ELF-1 (cell line): Measurements from ENCODE around the gene MTHFSD.

ENCODE experiments used
- DNase-seq: peaks from one replicate; pipeline ENCODE4 v3.0.0-alpha.2; 2016; ENCODE audit warnings: low read depth, low spot score

The MTHFSD gene

DNA sequence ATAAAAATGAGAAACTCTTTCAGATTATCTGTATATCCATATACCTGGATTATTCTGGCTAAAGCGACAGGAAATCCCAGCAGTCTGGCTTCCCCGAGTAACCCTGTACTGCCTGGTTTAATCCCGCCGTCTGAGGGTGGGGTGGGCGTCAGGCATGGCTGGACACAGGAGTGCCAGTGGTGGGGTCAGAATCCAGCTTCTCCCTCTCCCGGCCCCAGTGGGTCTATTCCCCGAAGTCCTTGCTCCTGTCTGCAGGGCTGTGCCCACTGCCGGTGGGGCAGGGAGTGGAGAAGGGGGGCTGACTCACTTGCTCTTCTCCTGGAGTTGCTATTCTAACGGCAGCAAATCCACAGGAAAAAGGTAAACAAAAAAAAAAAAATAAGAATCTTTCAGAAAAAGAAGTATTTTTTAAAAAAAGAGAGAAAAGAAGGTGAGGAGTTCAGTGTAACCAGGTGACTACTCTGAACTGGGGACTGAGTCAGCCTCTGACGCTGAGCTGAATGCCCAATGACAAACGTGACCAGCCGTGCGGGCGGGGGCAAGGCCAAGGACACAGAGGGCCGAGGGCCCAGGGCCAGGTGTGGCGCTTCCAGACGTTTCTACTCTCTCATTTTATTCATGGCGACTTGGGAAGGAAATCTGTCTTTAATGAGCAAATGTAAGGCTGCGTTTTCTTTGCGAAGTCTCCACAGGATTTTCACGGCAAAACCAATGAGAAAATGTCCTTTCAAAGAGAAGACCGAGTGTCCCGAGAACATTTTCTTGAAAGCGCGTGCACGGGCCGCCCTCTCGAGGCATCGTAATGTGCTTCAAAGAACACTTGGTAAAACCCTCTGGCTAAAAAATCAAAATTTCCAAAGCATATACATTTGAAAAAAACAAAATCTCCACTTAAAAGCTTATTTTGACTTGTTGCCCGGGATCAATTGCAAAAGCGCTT, 24.5 kb downstream of the MTHFSD start:
- no peak for DNase-seq

DNA sequence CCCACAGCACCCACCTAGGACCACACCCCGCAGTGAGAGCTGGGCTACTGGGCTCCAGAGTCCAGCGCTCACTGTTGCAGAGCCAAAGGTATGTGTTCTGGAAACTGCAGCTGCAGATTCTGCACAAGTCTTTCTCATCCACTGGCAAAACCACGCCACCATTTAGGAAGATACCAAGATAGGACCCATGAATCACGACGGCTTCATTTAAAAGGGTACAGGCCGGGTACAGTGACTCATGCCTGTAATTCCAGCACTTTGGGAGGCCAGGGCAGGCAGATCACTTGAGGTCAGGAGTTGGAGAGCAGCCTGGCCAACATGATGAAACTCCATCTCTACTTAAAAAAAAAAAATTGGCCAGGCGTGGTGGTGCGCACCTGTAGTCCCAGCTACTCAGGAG, 25.9 kb downstream of the MTHFSD start:
- DNase-seq, result no peak

DNA sequence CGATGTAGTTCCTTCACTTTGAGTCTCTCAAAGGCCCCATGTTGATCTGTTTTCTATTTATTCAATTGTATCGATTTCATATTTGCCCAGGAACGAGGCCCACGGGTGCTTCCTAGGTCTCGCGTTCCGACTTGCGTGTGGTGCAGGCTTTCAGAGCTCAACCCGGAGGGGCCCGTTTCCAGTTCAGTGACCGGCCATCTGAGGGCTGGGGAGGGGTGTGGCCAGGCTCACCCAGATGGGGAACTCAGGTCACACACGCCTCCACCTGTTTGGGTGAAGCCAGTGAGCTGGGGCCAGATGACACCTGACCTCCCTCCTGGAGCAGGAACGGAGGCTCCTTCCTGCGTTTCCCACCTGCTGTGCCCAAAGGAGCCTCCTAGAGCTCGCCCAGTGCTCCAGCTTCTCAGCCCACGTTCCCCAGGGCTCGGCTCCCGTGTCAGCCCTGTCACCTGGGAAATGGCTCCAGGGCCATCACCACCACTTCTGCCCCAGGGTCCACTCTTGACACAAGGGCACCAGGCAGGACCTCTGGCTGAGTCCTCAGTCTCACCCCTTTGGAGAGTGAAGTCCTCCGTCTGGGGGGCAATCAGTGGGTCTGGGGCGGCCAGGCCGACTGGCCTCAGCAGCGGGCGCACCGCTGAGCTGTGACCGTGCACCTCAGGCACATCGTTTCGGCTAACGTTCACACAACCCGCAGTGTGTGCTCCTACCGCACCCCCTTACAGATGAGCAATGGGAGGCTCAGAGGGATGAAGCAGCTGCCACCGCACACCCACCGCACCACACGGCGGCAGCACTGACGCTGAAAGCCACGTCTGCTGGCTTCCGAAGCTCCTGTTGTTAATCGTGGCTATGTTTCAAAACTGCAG, 26.7 kb downstream of the MTHFSD start:
- DNase-seq, result no peak

DNA sequence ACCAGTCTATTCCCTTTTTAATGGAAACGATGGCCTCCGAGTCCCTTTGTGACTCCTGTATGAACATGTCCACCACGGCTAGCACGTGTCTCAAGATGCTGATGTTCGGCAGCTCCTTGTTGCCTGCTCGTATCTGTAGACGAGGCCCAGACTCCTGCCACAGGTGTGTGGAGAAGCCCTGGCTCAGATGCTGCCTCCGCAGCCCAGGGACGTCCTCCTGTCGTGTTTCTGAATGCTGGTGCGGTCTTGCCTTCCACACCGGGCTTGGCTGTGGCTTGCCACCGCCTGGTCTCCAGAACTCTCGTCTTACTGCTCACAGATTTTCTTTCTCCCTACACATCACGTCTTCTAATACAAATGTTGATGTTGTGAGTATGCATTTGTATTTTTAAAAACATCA, 27.7 kb downstream of the MTHFSD start:
- no peak for DNase-seq

DNA sequence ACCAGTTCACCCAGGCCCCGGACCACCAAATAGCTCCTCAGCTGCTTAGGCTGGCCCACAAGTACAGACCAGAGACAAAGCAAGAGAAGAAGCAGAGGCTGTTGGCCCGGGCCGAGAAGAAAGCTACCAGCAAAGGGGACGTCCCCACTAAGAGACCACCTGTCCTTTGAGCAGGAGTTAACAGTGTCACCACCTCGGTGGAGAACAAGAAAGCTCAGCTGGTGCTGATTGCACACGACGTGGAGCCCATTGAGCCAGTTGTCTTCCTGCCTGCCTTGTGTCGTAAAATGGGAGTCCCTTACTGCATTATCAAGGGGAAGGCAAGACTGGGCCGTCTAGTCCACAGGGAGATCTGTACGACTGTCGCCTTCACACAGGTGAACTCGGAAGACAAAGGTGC, 29.3 kb downstream of the MTHFSD start:
- DNase-seq, result no peak

DNA sequence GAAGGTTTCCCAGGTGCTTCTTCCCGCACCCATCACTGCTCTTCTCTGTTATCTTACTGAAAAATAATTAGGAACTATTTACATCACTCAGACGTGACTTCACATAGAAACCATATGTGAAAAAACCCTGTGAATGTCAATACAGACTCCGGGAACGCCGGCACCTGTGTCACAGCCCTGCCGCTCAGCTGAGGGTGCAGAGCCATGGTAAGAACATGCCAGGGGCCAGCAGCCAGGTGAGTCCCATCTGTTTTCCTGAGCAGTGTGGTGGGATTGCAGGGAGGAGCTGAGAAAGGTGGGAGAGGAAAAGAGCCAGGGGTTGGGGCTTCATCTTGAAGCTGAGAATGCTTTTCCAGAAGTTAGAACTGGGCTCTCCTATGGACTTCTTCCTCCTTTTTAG, 31.0 kb downstream of the MTHFSD start:
- DNase-seq, result no peak

DNA sequence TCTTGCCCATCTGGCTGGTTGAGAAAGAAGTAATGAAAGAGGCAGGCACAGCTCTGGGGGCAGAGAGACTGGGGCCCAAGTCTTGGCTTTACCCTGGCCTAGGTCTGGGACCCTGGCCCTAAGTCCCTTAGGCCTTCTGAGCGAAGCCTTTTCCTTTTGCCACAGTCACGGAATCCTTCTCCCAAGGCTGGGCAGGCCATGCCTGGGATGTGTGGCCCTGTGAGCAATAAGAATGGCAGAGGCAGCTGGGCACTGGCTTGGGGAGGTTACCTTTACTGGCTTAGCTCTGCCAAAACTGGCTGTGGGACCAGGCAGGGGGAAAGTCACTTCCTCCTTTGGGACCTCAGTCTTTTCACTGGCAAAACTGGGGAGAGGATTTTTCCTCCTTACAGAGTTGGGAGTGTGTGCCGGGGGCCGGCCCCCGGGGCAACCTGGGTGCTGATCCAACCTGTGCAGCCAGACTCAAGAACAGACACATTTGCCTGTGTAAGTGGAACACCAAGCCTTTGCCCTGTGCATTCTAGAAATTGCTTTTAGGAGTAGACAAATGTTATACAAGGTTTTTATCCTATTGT, 31.8 kb downstream of the MTHFSD start:
- no peak for DNase-seq

DNA sequence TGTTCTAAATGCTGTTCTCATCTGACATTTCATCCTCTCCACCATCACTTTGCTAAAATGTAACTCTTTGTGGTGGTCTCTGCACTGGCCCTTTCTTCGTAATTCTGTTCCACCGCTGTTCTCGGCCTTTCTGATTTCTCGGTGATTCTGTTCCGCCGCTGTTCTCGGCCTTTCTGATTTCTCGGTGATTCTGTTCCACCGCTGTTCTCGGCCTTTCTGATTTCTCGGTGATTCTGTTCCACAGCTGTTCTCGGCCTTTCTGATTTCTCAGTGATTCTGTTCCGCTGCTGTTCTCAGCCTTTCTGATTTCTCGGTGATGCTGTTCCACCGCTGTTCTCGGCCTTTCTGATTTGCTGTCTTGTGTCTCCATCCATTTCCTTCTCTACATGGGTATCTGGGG, 32.4 kb downstream of the MTHFSD start:
- DNase-seq, result no peak

DNA sequence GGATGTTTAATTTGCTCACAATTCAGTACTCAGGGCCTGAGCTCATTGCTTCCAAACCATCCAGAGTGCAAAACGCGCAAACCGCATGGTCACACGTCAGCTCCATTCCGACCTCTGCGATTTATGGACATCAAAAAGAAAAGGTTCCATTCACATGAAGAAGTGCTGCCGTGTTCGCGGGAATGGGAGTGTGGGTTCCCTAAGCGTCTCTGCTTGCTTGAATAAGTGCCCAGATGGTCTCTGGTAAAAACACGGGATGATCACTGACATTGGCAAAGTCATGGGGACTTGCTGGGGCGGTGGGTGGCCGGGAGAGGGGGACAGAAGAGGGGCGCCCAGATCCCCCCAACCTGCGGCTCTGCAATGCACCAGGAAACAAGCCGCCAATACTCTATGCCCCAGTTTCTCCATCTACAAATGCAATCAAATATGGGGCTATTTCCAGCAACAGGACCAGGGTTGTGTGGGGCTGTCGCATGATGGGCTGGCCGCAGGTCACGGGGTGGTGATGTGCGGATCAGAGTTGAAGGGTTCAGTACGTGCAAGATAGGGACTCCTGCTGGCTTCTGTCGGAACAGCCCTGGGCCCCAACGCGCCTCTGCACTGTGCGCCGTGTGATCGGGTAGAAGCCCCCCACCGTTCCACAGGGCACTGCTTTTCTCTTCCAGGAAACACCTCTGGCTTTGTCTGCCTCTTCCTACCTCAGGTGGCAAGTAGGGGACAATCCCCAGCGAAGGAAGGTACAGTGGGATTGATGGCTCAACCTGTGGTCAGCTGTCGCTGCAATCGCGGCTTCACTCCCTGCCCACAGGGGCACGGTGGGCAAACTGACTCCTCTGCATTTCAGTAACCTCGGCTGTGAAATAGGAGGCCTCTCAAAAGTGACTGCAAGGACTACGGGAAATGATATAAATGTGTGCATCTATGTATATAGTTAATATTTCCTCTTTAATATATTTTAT, 33.5 kb downstream of the MTHFSD start:
- peak; percentile 21 for DNase-seq

DNA sequence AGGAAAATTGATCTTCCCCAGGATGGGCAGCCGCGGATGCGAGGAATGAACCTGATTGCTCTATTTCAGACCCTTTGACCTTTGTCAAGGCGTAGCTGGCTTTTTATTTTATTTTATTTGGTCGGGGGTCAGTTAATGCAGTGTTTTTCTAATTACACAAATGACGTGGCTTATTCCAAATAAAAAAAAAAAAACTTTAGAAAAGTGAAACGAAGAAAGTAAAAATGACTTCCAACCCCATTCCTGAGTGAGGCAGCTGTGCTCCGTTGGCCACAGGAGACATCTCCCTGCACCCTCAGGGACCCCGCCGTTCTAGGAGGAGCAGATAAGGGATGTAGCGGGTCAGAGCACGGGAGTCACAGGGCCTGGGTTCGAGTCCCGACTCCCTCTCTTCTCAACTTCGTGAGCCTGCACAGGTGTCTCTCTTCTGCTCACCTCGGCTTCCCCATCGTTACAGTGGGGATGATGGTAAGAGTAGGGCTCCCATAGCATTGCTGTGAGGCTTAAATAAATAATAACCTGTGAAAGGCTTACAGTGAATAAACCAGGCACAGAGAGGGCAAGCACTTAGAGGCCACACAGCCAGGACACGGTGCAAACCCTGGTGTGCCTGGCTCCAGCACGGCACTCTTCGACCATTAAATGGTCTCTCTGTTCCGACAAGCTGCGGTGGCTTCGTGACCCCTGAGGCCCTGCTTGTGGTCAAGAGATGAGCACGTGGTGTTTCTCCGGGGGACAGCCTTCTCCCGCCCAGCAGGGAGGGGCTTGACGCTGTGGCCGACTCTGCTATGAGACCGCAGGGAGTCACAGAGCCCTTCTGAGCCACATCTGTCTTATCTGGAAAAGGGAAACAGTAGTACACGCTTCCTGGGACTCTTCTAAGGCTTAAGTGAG, 34.5 kb downstream of the MTHFSD start:
- no peak for DNase-seq

DNA sequence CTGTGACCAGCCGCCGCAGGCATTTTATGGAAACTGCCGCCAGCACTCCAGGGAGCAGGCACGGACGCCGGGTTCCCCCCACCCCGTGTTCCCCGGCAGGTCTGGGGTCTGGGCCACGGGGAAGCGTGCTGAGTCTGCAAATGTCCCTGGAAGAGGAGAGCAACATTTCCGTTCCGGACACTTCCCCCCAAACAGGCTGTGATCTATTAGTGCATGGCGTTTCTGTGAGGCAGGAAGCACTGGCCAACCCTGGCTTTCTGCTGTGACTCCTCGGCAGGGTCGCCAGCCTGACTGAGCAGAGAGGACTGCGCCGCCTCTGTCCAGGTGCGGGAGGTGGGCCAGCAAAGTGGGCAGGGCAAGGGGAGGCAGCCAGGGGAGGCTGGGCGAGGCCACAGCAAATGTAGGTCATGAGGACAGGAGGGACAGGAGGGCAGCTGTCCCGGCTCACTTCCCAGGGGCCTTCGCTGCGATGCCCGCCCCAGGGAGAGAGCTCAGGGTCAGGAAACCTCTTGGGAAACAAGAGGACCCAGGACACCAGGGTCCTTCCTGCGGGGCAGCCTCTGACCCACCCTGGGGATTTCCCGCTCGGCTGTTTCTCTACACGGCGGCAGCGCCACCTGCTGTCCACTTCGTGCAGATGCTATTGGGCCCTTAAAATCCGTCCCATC, 35.3 kb downstream of the MTHFSD start:
- DNase-seq, result peak; percentile 83

DNA sequence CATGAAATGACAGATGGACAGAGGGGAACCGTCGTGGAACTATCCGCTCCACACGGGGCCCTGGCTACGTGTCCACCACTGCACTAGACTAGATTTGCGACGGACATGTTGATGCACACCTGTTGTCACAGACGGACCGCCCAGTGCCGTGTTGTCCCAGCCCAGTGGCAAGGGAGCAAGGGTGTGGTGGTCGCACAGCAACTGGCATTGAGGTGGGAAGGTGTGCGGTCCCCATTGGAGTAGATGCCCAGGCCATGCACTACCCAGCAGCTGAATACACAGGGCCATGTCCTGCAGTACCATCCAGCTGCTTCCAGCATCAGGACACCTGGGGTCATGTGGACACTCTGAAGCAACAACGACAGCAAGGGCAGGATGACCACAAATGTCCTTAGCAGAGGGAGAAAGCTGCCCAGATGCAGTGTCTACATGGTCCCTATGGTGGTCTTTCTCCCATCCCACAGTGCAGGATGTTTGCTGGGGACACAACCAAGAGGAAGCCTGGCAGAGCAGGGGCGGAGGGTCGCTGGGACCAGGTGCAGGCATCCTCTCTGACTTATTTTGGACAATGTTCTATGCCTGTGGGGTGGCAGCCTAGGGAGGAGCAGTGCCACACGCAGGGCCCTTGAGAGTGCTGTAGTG, 35.9 kb downstream of the MTHFSD start:
- no peak for DNase-seq

DNA sequence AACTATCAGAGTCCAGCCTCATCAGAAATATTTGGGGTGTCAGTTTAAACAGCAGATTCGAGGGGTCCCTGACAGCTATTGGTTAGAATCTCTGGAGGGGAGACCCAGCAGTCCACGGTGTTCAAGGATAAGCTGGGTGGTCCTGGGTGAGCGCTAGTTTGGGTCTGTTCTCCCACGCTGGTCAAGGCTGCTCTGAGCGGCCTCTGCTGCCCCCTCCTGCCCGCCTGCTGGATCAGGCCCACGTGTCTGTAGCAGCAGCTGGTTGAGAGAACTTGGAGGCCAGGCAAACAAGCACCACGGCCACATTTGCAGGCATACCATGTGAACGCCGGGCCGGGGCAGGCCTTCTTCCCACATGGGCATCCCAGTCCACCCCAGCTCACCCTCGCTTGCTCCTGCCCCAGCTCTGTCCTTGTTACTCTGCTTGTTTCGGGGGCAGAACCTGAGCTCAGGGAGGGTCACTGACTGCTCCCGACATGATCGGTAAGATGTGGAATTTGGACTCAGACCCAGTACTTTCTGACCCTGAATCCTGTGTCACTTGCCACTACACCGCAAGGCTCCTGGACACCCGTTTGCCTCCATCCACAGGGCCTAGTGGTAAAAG, 37.3 kb downstream of the MTHFSD start:
- peak; percentile 83 for DNase-seq

DNA sequence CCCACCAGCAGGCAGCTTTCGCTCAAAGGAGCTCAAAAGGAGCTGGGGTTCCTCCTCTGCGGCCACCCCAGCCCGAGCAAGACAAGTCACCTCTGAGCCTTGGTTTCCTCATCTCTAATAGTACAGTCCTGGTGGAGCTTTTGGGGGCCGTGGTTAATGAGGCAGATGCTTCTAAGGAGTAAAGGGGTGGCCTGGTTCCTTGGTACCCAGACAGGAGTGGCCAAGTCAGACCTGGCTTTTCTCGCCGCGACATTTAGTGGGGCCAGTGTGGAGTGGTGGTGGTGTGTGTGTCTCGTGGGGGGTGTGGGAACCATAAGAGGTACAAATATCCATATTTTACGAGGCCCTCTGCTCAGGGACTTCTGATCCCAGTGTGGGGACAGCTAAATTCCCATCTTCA, 38.0 kb downstream of the MTHFSD start:
- DNase-seq, result no peak

DNA sequence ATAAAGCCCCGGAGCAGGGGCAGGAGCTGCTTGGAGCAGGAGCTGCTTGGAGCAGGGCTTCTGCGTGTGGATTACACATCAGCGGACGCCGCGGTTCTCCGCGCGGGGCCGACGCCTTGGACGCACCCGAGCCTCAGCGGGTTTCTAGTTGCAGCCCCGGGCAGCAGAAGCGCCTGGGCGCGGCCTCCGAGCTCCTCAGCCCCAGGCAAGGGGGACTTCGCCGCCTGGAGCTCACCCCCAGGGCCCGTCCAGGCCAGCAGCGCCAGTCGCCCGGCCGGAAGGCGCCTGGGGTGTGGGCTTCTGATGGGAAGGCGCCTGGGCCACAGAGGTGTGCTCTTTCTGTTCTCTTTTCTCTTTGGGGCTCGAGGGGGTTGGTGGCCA, 38.4 kb downstream of the MTHFSD start:
- peak; percentile 70 for DNase-seq

DNA sequence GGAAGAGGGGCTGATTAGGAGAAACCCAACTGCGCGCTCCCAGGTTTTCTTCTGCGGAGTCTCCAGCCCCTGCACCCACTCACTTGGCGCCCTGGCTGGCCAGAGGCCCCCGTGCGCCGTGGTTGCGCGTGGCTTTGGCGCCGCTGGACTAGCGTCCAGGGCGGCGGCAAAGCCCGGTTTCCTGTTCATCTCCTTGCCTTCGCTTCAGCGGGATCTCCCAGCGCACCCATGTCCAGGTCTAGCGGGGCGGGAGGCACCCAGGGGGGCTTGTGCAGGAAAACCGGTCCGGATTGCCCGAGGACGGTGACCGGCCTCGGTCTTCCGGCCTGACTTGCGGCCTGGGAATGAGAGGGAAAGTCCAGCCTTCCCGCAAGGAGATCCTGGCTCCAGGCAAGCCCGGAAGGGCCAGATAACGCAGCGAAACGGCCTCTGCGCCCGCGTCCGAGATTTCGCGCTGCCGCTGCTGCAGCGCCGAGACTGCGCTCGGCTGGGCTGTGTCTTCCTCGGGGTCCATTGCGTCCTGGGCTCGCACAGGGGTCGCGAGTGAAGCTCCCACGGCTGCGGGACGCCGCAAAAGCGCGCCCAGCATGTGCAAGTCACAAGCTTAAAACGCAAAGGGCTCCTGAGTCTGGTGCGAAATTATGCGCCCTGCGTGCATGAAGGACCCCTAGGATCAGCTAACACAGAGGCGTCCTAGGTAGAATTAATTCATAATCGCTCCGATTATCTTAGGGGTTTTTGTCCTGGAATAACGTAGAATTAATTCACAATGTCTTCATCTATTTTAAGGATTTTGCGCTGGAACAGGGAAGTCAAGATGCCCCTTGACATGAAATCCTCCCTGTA, 39.0 kb downstream of the MTHFSD start:
- DNase-seq, result peak; percentile 66

DNA sequence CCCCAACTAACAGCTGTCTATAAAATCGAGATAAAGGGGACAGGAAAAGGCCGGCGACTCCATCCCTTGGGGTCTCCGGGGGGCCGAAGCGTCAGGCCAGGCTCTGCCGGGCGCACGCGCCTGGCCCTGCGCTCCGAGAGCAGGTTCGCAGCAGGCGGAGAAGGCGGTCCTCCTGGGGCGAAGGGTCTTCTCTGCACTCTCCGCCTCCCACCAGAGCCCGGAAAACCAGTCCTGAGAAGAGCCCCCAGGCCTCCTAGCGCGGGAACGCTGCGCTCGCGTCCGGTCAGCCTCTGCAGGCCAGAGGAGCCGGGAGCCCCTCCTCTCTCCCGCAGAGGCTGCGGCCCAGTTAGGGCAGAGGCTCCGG, 39.6 kb downstream of the MTHFSD start:
- peak; percentile 89 for DNase-seq
